Activated naive CD4-positive, alpha-beta T cell treated with anti-CD3 and anti-CD28 coated beads, Interleukin-2, amount 50 U/mL, for 72 hours (primary cell): ENCODE results near the gene AGAP1. TPM values are rescaled to one million over a fixed set of nuclear protein-coding genes. Genes with fewer than 3 reads are reported as not detected.
A peak's percentile ranks its signal among the peaks of the same experiment; 100 is the strongest.

Experiments
- ATAC-seq, 2 donors: fragments of 150-1000 bp; cut with Tn5 transposase; 2 replicates each; pipeline ENCODE4 v1.10.0; 2021; ENCODE audit warnings: mild to moderate bottlenecking in 2 of 2, moderate library complexity in 2 of 2
- DNase-seq, 2 donors: peaks; one replicate each; pipeline ENCODE4 v3.0.0; 2021 to 2022; ENCODE audit warnings: low spot score in 2 of 2
- H3K27ac Mint-ChIP-seq, 2 donors: one replicate each; pipeline ENCODE4 v1.8.0; 2022; ENCODE audit warnings: mild to moderate bottlenecking in 2 of 2, mixed read lengths in 2 of 2
- H3K36me3 Mint-ChIP-seq, 2 donors: one replicate each; pipeline ENCODE4 v1.8.0; 2022; ENCODE audit warnings: mixed read lengths in 2 of 2
- H3K9me3 Mint-ChIP-seq, 2 donors: one replicate each; pipeline ENCODE4 v1.8.0; 2022; ENCODE audit warnings: mixed read lengths in 2 of 2
- total RNA-seq, 2 donors: library from RNA; stranded (reverse); gene quantifications; one replicate each; pipeline ENCODE4 v1.2.3, GENCODE V29; 2022

Gene AGAP1
- total RNA-seq, 2 donors from 2014 or later, result 0.48 to 7.2 TPM

DNA sequence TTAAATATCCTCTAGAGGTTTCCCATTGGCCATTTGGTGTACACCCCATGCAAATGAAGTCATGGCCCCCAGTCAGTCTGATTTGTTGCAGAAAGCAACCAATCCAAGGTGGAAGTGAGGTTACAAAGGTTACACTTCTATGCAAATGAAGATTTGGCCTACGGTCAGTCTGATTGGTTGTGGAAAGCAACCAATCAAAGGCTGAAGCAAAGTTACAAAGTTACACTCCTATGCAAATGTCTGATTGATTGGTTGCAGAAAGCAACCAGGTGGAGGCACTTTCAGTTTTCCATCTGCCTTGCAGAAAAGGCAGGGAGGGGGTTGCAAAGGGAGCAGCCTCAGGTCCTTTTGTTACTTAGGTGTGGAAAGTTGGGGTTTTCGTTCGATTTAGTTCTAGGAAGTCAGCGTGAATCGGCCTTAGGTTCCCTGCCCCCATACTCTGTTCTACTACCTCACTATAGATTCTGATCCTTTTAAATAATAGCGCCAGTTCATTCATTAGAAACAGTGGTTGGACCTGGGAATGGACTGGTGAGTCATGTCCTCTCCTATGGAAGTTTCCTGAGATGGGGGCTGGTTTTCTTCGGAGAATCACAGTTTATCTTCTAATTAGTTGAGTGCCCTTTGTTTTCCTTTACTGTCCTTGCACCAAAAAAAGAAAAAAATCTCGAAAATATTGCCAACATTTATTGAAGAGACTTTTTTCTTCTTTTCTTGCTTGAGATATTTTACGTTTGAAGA is 279.5 kb downstream of the AGAP1 start:
- H3K36me3 Mint-ChIP-seq, result no peaks in the 10 kb centered on the region
- ATAC-seq, result no peak
- no peak overlapping the region for H3K27ac Mint-ChIP-seq
- H3K9me3 Mint-ChIP-seq, result no peaks in the 10 kb centered on the region
- no peak for DNase-seq

DNA sequence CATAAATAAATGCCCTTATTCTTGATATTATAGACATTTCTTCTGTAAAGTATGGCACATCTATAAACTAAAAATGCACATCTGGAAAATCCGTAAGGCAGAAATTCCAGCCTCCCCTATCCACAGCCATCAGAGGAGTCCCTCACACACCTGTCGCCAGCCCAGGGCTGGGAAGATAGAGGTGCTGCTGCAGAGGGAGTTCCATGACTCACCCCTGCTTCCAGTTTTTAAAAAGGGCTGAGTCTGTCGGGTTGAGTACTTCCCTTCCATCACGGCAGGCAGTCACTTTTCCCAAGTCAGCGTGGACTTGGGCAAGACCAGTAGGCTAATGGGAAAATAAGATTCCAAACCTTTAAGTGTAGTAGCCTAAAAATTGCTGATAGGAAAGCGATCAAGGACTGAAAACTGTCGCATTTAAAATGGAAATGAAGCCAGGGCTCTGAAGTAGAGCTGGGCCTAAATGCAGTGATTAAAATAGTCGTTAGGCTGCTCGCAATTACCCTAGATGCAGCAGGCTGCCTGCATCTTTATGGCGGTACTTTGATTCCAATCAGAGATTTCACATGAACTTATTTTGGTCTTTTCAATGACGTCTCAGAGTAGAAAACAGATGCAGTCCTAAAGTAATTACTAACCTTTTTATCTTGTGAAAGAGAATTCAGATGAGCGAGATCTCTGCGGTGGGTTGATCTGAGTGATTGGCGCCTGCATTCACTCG is 280.5 kb downstream of the AGAP1 start:
- no peak for DNase-seq
- no peak for ATAC-seq
- H3K36me3 Mint-ChIP-seq, result no peaks in the 10 kb centered on the region
- no peaks in the 10 kb centered on the region for H3K9me3 Mint-ChIP-seq
- no peak overlapping the region for H3K27ac Mint-ChIP-seq

DNA sequence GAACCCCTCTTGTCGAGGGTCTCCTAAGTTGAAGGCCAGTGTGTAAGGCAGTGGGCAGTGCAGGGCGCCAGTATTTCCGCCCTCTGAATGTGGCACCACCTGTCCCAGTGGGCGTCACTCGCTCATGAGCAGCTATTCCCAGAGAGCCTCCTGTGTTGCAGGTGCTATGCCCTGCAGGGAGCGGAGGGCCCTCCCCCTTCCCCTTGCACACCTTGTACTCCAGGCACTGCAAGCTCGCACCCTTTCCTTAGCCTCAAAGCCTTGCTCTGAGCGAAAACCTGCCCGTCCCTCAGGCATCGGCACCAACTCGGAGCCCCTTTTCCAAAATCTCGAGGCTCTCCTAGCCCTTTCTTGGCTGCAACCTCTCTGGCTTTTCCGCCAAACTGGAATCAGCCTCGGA is 282.7 kb downstream of the AGAP1 start:
- no peaks in the 10 kb centered on the region for H3K36me3 Mint-ChIP-seq
- ATAC-seq (no peak), DNase-seq (no peak)
- H3K27ac Mint-ChIP-seq, result no peak overlapping the region
- no peaks in the 10 kb centered on the region for H3K9me3 Mint-ChIP-seq

DNA sequence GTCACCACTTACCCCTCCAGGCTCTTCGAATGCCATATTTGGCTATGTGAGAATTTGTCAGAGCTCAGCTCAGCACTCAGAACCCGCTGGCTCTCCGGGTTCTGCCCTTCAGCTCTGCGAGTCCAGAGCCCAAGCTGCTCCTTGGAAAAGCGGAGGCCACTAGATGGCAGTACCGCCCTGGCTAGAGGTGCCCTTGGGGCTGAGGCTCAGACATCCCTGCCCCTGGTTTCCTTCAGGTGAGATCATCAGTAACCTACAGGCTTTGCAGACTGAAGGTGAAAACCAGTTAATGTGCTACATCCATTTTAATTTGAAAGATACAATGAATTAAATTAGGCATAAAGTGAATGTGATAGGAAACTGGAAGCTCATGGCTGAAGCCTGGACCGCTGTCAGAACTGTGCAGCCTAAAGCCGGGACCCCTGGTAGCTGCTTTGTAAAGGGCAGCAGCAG is 285.6 kb downstream of the AGAP1 start:
- Mint-ChIP-seq H3K9me3 (no peaks in the 10 kb centered on the region), H3K36me3 (no peaks in the 10 kb centered on the region), H3K27ac (no peak overlapping the region)
- ATAC-seq (peak; percentile 70 to 86), DNase-seq (peak in 1 of 2 donors; percentile 76)

DNA sequence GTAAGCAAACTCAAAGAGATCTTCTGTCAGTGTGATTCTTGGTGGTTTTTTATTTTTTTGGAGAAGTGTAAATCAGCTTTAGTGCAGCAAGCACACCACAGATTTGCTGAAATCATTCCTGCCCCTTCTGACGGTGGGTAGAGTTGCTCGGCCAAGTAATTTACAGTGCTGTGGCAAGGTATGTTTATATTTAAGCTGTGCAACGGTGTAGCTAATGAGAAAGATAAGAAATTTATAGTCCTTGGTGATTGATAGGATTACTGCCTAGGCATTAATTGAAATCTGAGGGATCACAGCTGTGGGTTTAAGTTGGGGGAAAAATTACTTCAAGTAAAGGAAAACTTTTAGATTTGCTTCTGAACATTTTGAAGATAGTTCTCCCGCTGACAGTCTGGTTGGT is 286.6 kb downstream of the AGAP1 start:
- no peaks in the 10 kb centered on the region for H3K9me3 Mint-ChIP-seq
- ATAC-seq, result no peak
- no peak overlapping the region for H3K27ac Mint-ChIP-seq
- no peaks in the 10 kb centered on the region for H3K36me3 Mint-ChIP-seq
- no peak for DNase-seq

DNA sequence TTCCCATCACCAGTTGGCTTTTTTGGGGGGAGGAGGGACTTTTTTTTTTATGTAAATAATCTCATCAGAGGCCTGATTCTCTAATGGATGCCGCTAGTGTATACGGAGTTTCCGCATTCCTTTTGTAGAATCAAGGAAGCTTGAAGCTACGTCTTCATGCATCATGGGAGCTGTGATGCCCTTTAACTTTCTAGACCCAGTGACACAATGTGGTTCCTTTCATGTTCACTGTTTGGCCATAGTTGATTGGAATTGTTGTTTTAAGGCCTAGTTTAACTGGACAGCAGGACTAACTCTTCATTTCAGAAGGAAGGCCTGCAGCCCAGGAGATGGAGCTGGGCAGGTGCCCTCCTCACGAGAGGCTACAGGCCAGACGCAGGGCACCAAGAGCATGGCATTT is 287.9 kb downstream of the AGAP1 start:
- Mint-ChIP-seq H3K36me3 (no peaks in the 10 kb centered on the region), H3K9me3 (no peaks in the 10 kb centered on the region), H3K27ac (no peak overlapping the region)
- ATAC-seq (no peak), DNase-seq (no peak)

DNA sequence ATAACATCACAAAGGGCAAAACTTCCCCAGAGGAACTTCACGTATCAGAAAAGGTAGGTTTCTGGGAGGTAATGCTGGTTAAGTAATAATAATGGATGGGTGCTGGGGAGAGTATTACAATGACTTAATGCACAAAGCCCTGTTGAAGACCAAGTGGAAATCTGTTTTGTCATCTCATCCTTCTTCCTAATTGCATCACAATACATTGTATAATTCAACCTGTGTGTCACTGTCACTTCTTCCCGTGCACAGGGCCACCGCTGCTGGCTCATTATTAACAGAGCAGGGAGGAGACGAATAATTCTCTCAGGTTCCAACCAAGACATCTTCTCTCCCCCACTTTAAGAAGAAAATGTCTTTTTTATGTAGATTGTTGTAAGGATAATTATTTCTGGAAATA is 290.9 kb downstream of the AGAP1 start:
- no peak for ATAC-seq
- no peaks in the 10 kb centered on the region for H3K36me3 Mint-ChIP-seq

DNA sequence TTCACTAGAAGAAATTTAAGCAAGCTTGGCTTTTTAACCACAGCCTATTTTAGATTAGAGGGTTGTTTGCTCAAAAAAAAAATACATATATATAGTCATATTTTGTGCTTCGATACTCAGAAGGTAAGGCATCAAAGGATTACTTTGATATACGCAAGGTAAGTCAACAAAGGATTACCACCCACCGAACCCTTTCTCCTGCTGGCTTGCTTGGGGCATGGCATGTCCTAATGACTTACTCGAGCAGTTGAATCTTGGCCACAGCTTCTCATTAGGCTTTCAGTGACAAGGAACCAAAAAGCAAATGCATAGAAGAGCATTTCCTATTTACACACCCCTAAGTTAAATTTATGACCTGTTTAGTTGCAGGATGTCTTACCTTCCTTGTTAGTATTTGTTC is 295.7 kb downstream of the AGAP1 start:
- H3K9me3 Mint-ChIP-seq, result peaks cover 5% of the 10 kb centered on the region in 2 donors
- H3K27ac Mint-ChIP-seq, result no peak overlapping the region
- H3K36me3 Mint-ChIP-seq, result no peaks in the 10 kb centered on the region
- DNase-seq, result no peak
- no peak for ATAC-seq

More for the DNA sequence above, 290.9 kb downstream of the AGAP1 start:
- Mint-ChIP-seq H3K27ac (no peak overlapping the region), H3K9me3 (peaks cover 5% of the 10 kb centered on the region in 2 donors)
- DNase-seq, result no peak

DNA sequence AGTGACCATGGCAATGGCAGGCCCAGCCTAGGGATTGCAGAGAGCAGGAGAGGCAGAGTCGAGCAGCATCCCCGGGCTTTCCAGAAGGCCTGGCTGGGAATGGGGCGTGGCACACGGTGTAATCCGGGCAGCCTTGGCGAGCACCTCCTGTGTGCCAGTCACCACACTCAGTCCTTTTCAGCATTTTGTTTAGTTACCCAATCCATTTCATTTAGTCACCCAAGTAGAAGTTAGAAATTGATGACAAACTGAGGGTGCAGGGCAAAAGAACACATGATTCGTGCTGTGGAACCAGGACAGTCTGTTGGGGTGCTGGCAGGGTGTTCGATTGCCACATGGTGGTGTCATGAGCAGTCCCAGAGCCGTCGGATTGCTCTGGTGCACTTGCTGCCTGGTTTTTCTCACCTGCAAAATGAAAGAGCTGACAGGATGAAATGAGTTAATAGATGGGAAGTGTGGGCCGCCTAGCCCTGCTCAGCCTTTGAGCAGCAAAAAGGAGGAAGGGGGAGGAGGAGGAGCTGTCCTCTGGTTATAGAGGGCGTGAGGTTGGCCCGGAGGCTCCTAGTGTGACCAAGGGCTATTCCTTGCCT is 299.4 kb downstream of the AGAP1 start:
- no peaks in the 10 kb centered on the region for H3K36me3 Mint-ChIP-seq
- ATAC-seq (peak in 1 of 2 donors; percentile 41), DNase-seq (no peak)
- H3K27ac Mint-ChIP-seq, result peak overlapping the region in 1 of 2 donors; percentile 47
- no peaks in the 10 kb centered on the region for H3K9me3 Mint-ChIP-seq

DNA sequence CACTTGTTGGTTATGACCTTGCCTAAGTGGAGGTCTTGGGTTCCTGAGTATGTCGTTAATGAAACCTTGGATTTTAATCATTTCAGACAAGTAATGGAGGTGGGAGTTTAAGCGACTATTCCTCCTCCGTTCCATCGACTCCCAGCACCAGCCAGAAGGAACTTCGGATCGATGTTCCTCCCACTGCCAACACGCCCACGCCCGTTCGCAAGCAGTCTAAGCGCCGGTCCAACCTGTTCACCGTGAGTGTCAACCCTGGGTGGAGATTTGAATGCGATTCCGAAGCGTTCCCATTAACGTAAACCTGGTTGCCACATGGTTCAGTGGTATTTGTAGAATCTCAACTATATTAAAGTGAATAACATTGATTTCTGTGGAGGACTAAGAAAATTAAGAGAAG is 305.4 kb downstream of the AGAP1 start:
- Mint-ChIP-seq H3K36me3 (no peaks in the 10 kb centered on the region), H3K9me3 (no peaks in the 10 kb centered on the region), H3K27ac (no peak overlapping the region)
- no peak for ATAC-seq
- no peak for DNase-seq

DNA sequence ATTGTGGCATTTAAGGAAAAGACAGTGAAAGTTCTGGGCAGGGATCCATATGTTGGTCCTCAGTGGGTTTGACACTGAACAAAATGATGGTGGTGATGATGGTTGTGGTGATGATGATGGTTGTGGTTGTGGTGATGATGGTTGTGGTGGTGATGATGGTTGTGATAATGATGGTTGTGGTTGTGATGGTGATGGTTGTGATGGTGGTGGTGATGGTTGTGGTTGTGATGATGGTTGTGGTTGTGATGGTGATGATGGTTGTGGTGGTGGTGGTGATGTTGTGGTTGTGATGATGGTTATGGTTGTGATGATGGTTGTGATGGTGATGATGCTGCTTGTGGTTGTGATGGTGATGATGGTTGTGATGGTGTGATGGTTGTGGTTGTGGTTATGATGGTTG is 308.7 kb downstream of the AGAP1 start:
- DNase-seq, result no peak
- Mint-ChIP-seq H3K27ac (no peak overlapping the region), H3K36me3 (no peaks in the 10 kb centered on the region), H3K9me3 (no peaks in the 10 kb centered on the region)
- ATAC-seq, result no peak

DNA sequence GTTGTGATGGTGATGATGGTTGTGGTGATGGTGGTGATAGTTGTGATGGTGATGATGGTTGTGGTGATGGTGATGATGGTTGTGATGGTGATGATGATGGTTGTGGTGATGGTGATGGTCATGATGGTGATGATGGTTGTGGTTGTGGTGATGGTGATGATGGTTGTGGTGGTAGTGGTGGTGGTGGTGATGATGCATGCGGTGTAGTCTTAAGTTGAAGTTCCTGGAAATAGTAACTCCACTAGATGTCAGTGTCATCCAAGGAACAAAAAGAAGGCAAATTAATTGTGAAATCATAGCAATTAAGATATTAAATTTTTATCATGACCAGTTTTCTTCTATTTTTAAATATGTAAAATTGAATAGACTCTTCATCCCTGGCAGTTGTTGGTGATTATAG is 309.2 kb downstream of the AGAP1 start:
- ATAC-seq (no peak), DNase-seq (no peak)
- Mint-ChIP-seq H3K9me3 (no peaks in the 10 kb centered on the region), H3K36me3 (no peaks in the 10 kb centered on the region), H3K27ac (no peak overlapping the region)

DNA sequence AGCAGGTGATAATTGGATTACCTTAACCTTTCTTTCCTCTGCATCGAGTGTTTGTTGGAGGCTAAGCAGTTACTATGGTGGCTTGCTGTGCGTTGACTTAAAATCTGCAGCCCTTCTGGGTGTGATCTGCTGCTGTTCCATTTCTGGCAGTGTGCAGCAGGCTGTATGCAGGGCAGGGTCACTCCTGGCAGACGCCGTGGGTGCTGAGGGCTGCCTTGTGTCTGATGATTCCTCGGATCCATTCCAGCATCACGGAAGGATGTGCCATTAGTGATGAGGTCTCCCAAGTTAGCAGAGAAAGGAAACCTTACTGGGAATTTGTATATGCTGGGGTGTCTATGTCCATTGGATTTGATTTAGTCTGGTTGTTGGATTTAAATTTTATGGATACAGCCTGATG is 310.8 kb downstream of the AGAP1 start:
- Mint-ChIP-seq H3K36me3 (no peaks in the 10 kb centered on the region), H3K27ac (no peak overlapping the region), H3K9me3 (no peaks in the 10 kb centered on the region)
- DNase-seq (no peak), ATAC-seq (no peak)

DNA sequence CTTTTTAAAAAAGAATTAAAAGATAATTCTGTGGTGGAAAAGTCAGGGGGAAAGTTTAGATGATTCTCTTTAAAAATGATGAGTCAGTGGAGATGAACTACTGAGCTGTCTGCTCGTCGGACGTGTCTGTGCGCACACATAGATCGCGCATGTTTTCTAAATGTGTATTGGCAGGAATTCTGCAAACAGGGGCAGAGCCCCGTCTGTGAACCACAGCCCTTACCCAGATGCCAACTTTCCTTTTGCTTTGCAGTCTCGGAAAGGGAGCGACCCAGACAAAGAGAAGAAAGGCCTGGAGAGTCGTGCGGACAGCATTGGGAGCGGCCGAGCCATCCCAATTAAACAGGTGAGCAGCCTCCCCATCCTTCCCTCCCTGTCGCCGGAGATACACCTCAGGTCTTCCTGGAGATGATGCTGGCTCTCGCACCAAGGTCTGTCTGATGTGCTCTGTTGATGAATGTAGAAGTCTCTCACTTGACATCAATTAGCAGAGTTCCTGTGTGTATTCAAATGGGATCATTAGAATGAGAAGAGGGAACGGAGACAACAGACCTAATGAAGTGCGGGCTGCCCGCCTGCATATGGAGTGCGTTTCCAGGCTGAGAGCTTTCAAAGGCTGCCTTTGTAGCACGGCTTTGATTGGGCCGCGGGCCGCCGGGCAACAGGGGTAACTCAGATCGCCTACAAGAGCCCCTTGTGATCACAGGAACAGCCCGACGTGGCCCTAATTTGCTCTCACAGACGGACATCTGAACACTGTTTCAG is 313.3 kb downstream of the AGAP1 start:
- Mint-ChIP-seq H3K36me3 (no peaks in the 10 kb centered on the region), H3K27ac (no peak overlapping the region), H3K9me3 (no peaks in the 10 kb centered on the region)
- ATAC-seq, result no peak
- no peak for DNase-seq

DNA sequence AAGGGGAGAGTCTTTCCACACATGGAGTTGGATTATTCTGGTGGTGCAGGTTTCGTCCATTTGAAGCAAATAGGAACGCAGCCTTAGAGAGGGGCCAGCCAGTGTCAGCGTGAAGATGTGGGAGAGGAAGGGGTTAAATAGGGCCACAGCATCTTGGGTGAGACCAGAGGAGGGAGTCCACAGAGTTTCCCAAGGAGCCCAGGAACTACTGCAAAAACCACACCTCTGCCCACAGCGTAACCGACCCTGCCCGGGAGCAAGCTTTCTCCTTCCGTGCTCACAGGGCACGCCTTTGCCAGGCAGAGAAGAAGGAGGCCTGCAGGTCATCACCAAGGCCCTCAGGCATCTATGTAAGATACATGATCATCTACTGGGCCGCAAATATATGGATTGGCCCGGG is 314.5 kb downstream of the AGAP1 start:
- ATAC-seq (no peak), DNase-seq (no peak)
- H3K27ac Mint-ChIP-seq, result no peak overlapping the region
- no peaks in the 10 kb centered on the region for H3K9me3 Mint-ChIP-seq
- H3K36me3 Mint-ChIP-seq, result no peaks in the 10 kb centered on the region

DNA sequence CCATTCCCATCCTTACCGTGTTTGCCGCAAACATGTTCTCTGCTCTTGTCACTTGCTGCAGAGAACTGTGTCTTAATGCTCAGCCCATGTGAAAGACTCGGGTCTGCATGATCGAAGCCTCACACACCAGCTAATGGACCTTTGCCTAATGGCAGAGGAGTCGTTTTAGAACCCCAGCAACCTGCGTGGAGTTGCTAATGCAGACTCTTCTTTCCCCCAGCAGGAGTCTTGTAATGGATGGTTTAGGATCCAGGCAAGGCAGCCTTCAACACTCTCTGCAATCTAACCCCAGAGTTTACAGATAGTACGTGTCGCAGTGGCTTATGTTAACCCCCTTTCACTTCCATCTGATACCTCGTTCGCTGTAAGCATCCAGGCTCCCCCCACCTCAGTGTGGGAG is 316.4 kb downstream of the AGAP1 start:
- DNase-seq (no peak), ATAC-seq (no peak)
- Mint-ChIP-seq H3K36me3 (no peaks in the 10 kb centered on the region), H3K27ac (no peak overlapping the region), H3K9me3 (no peaks in the 10 kb centered on the region)

DNA sequence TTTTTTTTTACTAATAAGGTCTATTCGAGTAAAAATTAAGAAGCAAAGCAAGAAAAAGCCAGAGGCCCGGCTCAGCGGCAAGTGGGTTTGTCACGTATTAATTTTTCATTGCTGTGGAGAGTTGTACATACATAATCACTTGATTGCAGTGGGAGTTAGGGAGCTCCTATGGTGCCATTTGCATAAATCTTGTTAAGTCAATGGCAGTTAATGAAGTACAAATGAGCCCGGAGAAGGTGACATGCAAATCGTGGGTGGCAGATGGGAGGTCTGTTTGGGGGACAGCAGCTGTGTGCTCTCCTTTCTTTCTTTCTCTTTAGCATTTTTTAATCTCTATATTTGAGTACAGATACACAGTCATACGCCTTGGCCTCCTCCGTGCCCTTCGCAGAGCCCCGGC is 317.0 kb downstream of the AGAP1 start:
- ATAC-seq, result no peak
- no peaks in the 10 kb centered on the region for H3K36me3 Mint-ChIP-seq
- no peak for DNase-seq
- H3K9me3 Mint-ChIP-seq, result no peaks in the 10 kb centered on the region
- no peak overlapping the region for H3K27ac Mint-ChIP-seq
